HCT116 (cell line): ENCODE measurements around the gene PRKCH. TPM values are rescaled to one million over a fixed set of nuclear protein-coding genes. Genes with fewer than 3 reads are reported as not detected.

Source experiments
- ATAC-seq: fragments of 200-7000 bp; cut with Tn5 transposase; 2 replicates; pipeline ENCODE4 v1.9.1; 2020; ENCODE audit warnings: mild to moderate bottlenecking, moderate library complexity
- BruUV-seq: library from RNA; stranded (reverse); fragments of 400-500 nt; replicated peaks from 2 replicates; lab custom pipeline; 2021; lab: Mats Ljungman, UMichigan
- CTCF ChIA-PET: fragments of 300-600 bp; sonication (Branson Sonifier 250); formaldehyde crosslinking; loops from one replicate; lab custom pipeline; 2021; ENCODE audit warnings: antibody characterized with exemption; lab: Charles Lee
- POLR2A ChIA-PET: fragments of 300-600, 350-600 bp; sonication (Branson Sonifier 250); formaldehyde crosslinking; loops from one replicate; lab custom pipeline; 2021; ENCODE audit warnings: antibody characterized with exemption; lab: Charles Lee
- RAD21 ChIA-PET, 2 experiments: fragments of 300-600 bp; sonication (Branson Sonifier 250); formaldehyde crosslinking; loops; one replicate each; lab custom pipeline; 2023; ENCODE audit warnings: low total read pairs in 2 of 2; ENCODE audit not compliant: uncharacterized antibody in 2 of 2, unreplicated experiment in 2 of 2, low non-redundant PET in 1 of 2; lab: Charles Lee
- DNase-seq: peaks from one replicate; pipeline ENCODE4 v3.0.0-alpha.2; 2010; ENCODE audit warnings: low read depth, low spot score
- H2AFZ ChIP-seq: fragments of 200-600 bp; shearing (Covaris generic), sonication (generic); 2 replicates; pipeline ENCODE4 v1.6.1; 2017; ENCODE audit warnings: low read depth, mixed run types, mixed read lengths, antibody characterized with exemption, low read length; ENCODE audit not compliant: poor library complexity, severe bottlenecking
- H3K27ac ChIP-seq: 2 replicates; pipeline ENCODE4 v1.5.1; 2012; ENCODE audit warnings: low read depth, low read length
- H3K27me3 ChIP-seq: fragments of 200-600 bp; sonication (generic); 2 replicates; pipeline ENCODE4 v1.6.1; 2016; ENCODE audit warnings: mixed run types, low read length, mixed read lengths; ENCODE audit not compliant: insufficient read depth
- H3K36me3 ChIP-seq, 2 experiments: fragments of 200-500 bp in 1 of 2; fragments of 200-600 bp in 1 of 2; sonication (Bioruptor generic) in 1 of 2; sonication (generic) in 1 of 2; 2 replicates each; pipeline versions ENCODE4 v1.5.1 to v1.6.1; 2014 to 2016; ENCODE audit warnings: low read length in 2 of 2, inconsistent platforms in 1 of 2, mixed read lengths in 1 of 2, mixed run types in 1 of 2; ENCODE audit not compliant: insufficient read depth in 2 of 2, control insufficient read depth in 1 of 2
- H3K4me1 ChIP-seq, 2 experiments: fragments of 200-600 bp in 1 of 2; sonication (generic) in 1 of 2; 2 replicates each; pipeline versions ENCODE4 v1.5.1 to v1.6.1; 2012 to 2017; ENCODE audit warnings: low read length in 2 of 2, inconsistent platforms in 1 of 2, mild to moderate bottlenecking in 1 of 2, mixed read lengths in 1 of 2, mixed run types in 1 of 2, moderate library complexity in 1 of 2; ENCODE audit not compliant: insufficient read depth in 2 of 2, control insufficient read depth in 1 of 2
- H3K4me2 ChIP-seq: fragments of 200-600 bp; sonication (generic); 2 replicates; pipeline ENCODE4 v1.6.1; 2017; ENCODE audit warnings: mixed run types, low read length, mixed read lengths
- H3K4me3 ChIP-seq, 2 experiments: fragments of 200-600 bp in 1 of 2; sonication (generic) in 1 of 2; replicated peaks in 1 of 2; 2 replicates each; pipeline ENCODE4 v1.5.1; 2011 to 2016; ENCODE audit warnings: low read length in 2 of 2, control low read depth in 1 of 2, low read depth in 1 of 2, mild to moderate bottlenecking in 1 of 2, mixed read lengths in 1 of 2, mixed run types in 1 of 2
- H3K79me2 ChIP-seq: fragments of 200-600 bp; sonication (generic); 2 replicates; pipeline ENCODE4 v1.6.1; 2017; ENCODE audit warnings: mild to moderate bottlenecking, mixed run types, low read length, moderate library complexity, mixed read lengths; ENCODE audit not compliant: insufficient read depth
- H3K9ac ChIP-seq: fragments of 200-600 bp; sonication (generic); 2 replicates; pipeline ENCODE4 v1.6.1; 2016; ENCODE audit warnings: low read length, mixed read lengths
- H3K9me2 ChIP-seq: fragments of 200-600 bp; sonication (generic), shearing (Covaris generic); 2 replicates; pipeline ENCODE4 v1.6.1; 2017; ENCODE audit warnings: mixed run types, mild to moderate bottlenecking, moderate library complexity; ENCODE audit not compliant: insufficient read depth
- H3K9me3 ChIP-seq, 2 experiments: fragments of 200-500 bp in 1 of 2; fragments of 200-600 bp in 1 of 2; sonication (Bioruptor generic) in 1 of 2; sonication (generic) in 1 of 2; 2 replicates each; pipeline ENCODE4 v1.6.1; 2014 to 2017; ENCODE audit warnings: low read length in 2 of 2, mixed read lengths in 2 of 2, inconsistent platforms in 1 of 2, low read depth in 1 of 2, mild to moderate bottlenecking in 1 of 2, mixed run types in 1 of 2, moderate library complexity in 1 of 2; ENCODE audit not compliant: control insufficient read depth in 1 of 2, insufficient read depth in 1 of 2
- H4K20me1 ChIP-seq: fragments of 200-600 bp; sonication (generic), shearing (Covaris generic); 2 replicates; pipeline ENCODE4 v1.6.1; 2017; ENCODE audit warnings: mixed run types, mild to moderate bottlenecking, moderate library complexity; ENCODE audit not compliant: insufficient read depth
- ATF3 ChIP-seq: IDR thresholded peaks from 2 replicates; pipeline ENCODE4 v1.6.1; 2012
- CEBPB ChIP-seq: IDR thresholded peaks from 2 replicates; pipeline ENCODE4 v1.6.1; 2012; ENCODE audit warnings: low read depth
- EGR1 ChIP-seq: IDR thresholded peaks from 2 replicates; pipeline ENCODE4 v1.6.1; 2012; ENCODE audit warnings: low read depth
- ELF1 ChIP-seq: IDR thresholded peaks from 2 replicates; pipeline ENCODE4 v1.6.1; 2012; ENCODE audit warnings: low read depth, borderline replicate concordance
- EZH2phosphoT487 ChIP-seq: fragments of 200-600 bp; IDR thresholded peaks from 2 replicates; pipeline ENCODE4 v1.6.1; 2018; ENCODE audit warnings: antibody characterized with exemption, borderline replicate concordance
- JUND ChIP-seq: IDR thresholded peaks from 2 replicates; pipeline ENCODE4 v1.6.1; 2012
- MAX ChIP-seq: IDR thresholded peaks from 2 replicates; pipeline ENCODE4 v1.6.1; 2012
- POLR2A ChIP-seq: IDR thresholded peaks from 2 replicates; pipeline ENCODE4 v1.7.0; 2011; ENCODE audit warnings: borderline replicate concordance; ENCODE audit not compliant: insufficient read depth, insufficient read length; ENCODE audit errors: extremely low read depth
- POLR2AphosphoS5 ChIP-seq: IDR thresholded peaks from 2 replicates; pipeline ENCODE4 v1.6.1; 2011; ENCODE audit warnings: mild to moderate bottlenecking, low read depth, low read length, moderate library complexity
- REST ChIP-seq: IDR thresholded peaks from 2 replicates; pipeline ENCODE4 v1.6.1; 2012; ENCODE audit warnings: low read depth
- SP1 ChIP-seq: IDR thresholded peaks from 2 replicates; pipeline ENCODE4 v1.6.1; 2012; ENCODE audit warnings: low read depth
- SRF ChIP-seq: IDR thresholded peaks from 2 replicates; pipeline ENCODE4 v1.6.1; 2012; ENCODE audit warnings: low read depth
- YY1 ChIP-seq: IDR thresholded peaks from 2 replicates; pipeline ENCODE4 v1.6.1; 2011; ENCODE audit warnings: low read length, low read depth, moderate library complexity, mild to moderate bottlenecking; ENCODE audit not compliant: insufficient replicate concordance; ENCODE audit errors: extremely low read depth
- ZFX ChIP-seq: fragments of 450-650 bp; IDR thresholded peaks from 2 replicates; pipeline ENCODE4 v1.6.1; 2017
- ZNF274 ChIP-seq: fragments of 200-500 bp; sonication (Bioruptor generic); IDR thresholded peaks from 2 replicates; pipeline ENCODE4 v1.6.1; 2014; ENCODE audit warnings: mild to moderate bottlenecking, low read depth, low read length, inconsistent platforms
- intact Hi-C: fragments of 100-400 bp; cut with micrococcal nuclease; formaldehyde crosslinking; loops from 2 replicates; pipeline ENCODE4 v1.10.0; 2022
- total RNA-seq: library from RNA; stranded (reverse); gene quantifications from one replicate; pipeline ENCODE4 v1.2.1, GENCODE V29; 2021; ENCODE audit not compliant: unreplicated experiment

PRKCH gene
- total RNA-seq, 1 experiment from 2014 or later: 16.6 TPM

- no peak overlapping the region for H3K9ac ChIP-seq
- BruUV-seq: no TSS peak
- ATAC-seq (no peak), DNase-seq (no peak)
- ChIA-PET POLR2A (no interaction called here), RAD21 (no interaction called here), CTCF (no interaction called here)
- H3K9me2 ChIP-seq: no peaks in the 10 kb centered on the region
- TF ChIP-seq MAX (no peak), SP1 (no peak), ATF3 (no peak), CEBPB (no peak), SRF (no peak), YY1 (no peak), ELF1 (no peak), ZNF274 (no peak), EGR1 (no peak), ZFX (no peak), POLR2AphosphoS5 (no peak), JUND (no peak), REST (no peak), EZH2phosphoT487 (no peak), POLR2A (no peak)
- no peak overlapping the region for H2AFZ ChIP-seq
- intact Hi-C loops: no loop called here
- no peak overlapping the region for H3K4me3 ChIP-seq
- no peaks in the 10 kb centered on the region for H3K4me1 ChIP-seq
- no peaks in the 10 kb centered on the region for H3K27me3 ChIP-seq
- H3K27ac ChIP-seq: no peak overlapping the region
- H3K4me2 ChIP-seq: no peak overlapping the region
- H3K79me2 ChIP-seq: no peaks in the 10 kb centered on the region
- no peaks in the 10 kb centered on the region for H4K20me1 ChIP-seq
- H3K9me3 ChIP-seq: peaks cover 0 to 3% of the 10 kb centered on the region in 2 experiments; a peak in 1 of 4 replicates
- H3K36me3 ChIP-seq: no peaks in the 10 kb centered on the region
Measured at GRCh38 chr14:61315313-61315712, 6.1 kb upstream of the PRKCH start.
